Mucosa of descending colon (tissue), 3 donors: ENCODE data around the gene LY6G6F. TPM values are rescaled to one million over a fixed set of nuclear protein-coding genes. Genes with fewer than 3 reads are reported as not detected.

Experiments used
- ATAC-seq: fragments of 200-7000 bp; cut with Tn5 transposase; one replicate; pipeline ENCODE4 v1.9.1; 2020; ENCODE audit warnings: mild to moderate bottlenecking, moderate library complexity
- DNase-seq, 3 donors: peaks; one replicate each; pipeline ENCODE4 v3.0.0-alpha.2; 2020
- H3K36me3 ChIP-seq: fragments of 200-600 bp; one replicate; pipeline ENCODE4 v1.8.0; 2021; ENCODE audit warnings: low read depth, mild to moderate bottlenecking
- H3K4me1 ChIP-seq: fragments of 200-600 bp; one replicate; pipeline ENCODE4 v1.8.0; 2021; ENCODE audit warnings: low read depth, mild to moderate bottlenecking
- H3K4me3 ChIP-seq: fragments of 200-600 bp; one replicate; pipeline ENCODE4 v1.8.0; 2021; ENCODE audit warnings: mild to moderate bottlenecking
- H3K9me3 ChIP-seq: fragments of 200-600 bp; one replicate; pipeline ENCODE4 v1.8.0; 2021; ENCODE audit warnings: mild to moderate bottlenecking
- CTCF ChIP-seq: fragments of 200-600 bp; IDR thresholded peaks from one replicate; pipeline ENCODE4 v1.8.0; 2022; ENCODE audit warnings: antibody characterized with exemption, mild to moderate bottlenecking
- intact Hi-C, 2 donors: fragments of 100-400 bp; cut with DNase I in 1 of 2; cut with micrococcal nuclease in 1 of 2; formaldehyde crosslinking; loops; one replicate each; pipeline versions ENCODE4 v1.11.0 to v1.11.1; 2022; cut with DNase I, micrococcal nuclease
- total RNA-seq, 3 donors: library from RNA; stranded (reverse); fragmentation: NEBNext Ultra II Directional in 2 of 3; extraction: Animal tissue kit (Norgen Biotek cat#: 25700) in 2 of 3; gene quantifications; one replicate each; pipeline versions ENCODE4 v1.2.1 to v1.2.4, GENCODE V29; 2021 to 2023
- donor health status: DM: no; HTN: no; CAD: no; lungs with moderate emphysema.
- donor health status: DM: no; HTN: no; CAD: no.
- donor health status: DM: no; HTN: yes; CAD: no.

Gene LY6G6F
- total RNA-seq, 3 donors from 2014 or later = not detected

- ATAC-seq (no peak), DNase-seq (no peak)
- no peak overlapping the region for H3K4me3 ChIP-seq
- intact Hi-C loops = loop anchor here in 1 of 2 donors (5.0 kb wide), 1 partner anchor 100 kb away; no protein-coding TSS in a partner anchor
- H3K9me3 ChIP-seq = no peaks in the 10 kb centered on the region
- no peak for TF ChIP-seq CTCF
- H3K4me1 ChIP-seq = peaks cover 31% of the 10 kb centered on the region
- peaks cover 7% of the 10 kb centered on the region for H3K36me3 ChIP-seq
Observed at GRCh38 chr6:31732029-31732428, 25.4 kb downstream of the LY6G6F start.

GRCh38 chr6:31733734-31734133, 27.1 kb downstream of the LY6G6F start:
- peaks cover 30% of the 10 kb centered on the region for H3K4me1 ChIP-seq
- ATAC-seq = no peak
- no peak overlapping the region for H3K4me3 ChIP-seq
- intact Hi-C loops = loop anchor here in 1 of 2 donors (5.0 kb wide), 1 partner anchor 99 kb away; no protein-coding TSS in a partner anchor
- no peak for DNase-seq
- peaks cover 7% of the 10 kb centered on the region for H3K36me3 ChIP-seq
- no peak for TF ChIP-seq CTCF
- H3K9me3 ChIP-seq = no peaks in the 10 kb centered on the region

- Histone ChIP-seq H3K36me3 (peaks cover 7% of the 10 kb centered on the region), H3K4me3 (peak overlapping the region; percentile 50), H3K9me3 (no peaks in the 10 kb centered on the region), H3K4me1 (peaks cover 32% of the 10 kb centered on the region)
- intact Hi-C loops = loop anchor here in 1 of 2 donors (5.0 kb wide), 1 partner anchor 98 kb away; no protein-coding TSS in a partner anchor
- no peak for DNase-seq
- no peak for TF ChIP-seq CTCF
- no peak for ATAC-seq
Observed at GRCh38 chr6:31734247-31734820, 27.7 kb downstream of the LY6G6F start.

DNA sequence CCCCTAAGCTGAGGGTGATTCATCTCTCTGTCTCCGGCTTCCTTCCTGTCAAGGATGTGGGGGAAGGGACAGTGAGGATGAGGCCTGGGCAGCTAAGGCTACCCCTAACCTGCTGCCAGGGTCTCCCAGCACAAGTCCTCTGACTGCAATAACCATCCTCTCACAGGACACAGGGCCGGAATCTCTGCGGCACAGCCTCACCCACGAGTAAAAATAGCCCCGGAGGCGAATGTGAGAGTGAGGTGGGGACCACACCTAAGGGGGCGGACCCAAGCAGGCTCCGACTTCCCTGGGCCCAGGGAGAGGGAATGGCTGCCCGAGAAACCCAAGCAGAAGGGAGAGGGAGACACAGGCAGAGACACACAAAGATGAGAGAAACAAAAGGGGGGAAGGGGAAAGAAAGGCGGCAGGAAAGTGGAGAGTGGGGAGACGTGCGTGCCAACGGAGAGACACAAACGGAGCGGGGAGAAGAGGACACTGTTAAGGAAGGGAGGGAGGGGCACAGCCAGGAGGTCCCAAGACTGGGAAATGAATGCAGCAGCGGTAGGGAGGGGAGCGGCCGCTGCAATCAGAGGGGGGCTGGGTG, 28.2 kb downstream of the LY6G6F start:
- H3K9me3 ChIP-seq = no peaks in the 10 kb centered on the region
- H3K36me3 ChIP-seq = peaks cover 7% of the 10 kb centered on the region
- H3K4me1 ChIP-seq = peaks cover 33% of the 10 kb centered on the region
- intact Hi-C loops = loop anchor here in 1 of 2 donors (5.0 kb wide), 1 partner anchor 97 kb away; no protein-coding TSS in a partner anchor
- TF ChIP-seq CTCF = no peak
- DNase-seq (peak; percentile 82 to 83 (median 82)), ATAC-seq (peak; percentile 27)
- H3K4me3 ChIP-seq = peak overlapping the region; percentile 50

- Histone ChIP-seq H3K4me3 (peak within 1 kb of the TSS; percentile 50), H3K4me1 (peaks cover 37% of the 10 kb centered on the region), H3K9me3 (no peaks in the 10 kb centered on the region), H3K36me3 (peaks cover 7% of the 10 kb centered on the region)
- ATAC-seq = peak; percentile 52
- peak; percentile 91 to 94 (median 94) for DNase-seq
- intact Hi-C loops = no loop called here
- TF ChIP-seq CTCF = no peak
Observed at GRCh38 chr6:31736021-31736767, 29.5 kb downstream of the LY6G6F start, which contains the start of gene CLIC1. Gene CLIC1 (minus strand): TSS chr6:31736530. CDS start chr6:31736300, 230 bp downstream.
